ENCODE measurements around the gene BIRC3.
"Not testable (repeated sequence)": the region's sequence is repeated elsewhere in the genome, so short reads cannot be mapped to it uniquely, and the experiment has no call there.

BIRC3 gene

DNA sequence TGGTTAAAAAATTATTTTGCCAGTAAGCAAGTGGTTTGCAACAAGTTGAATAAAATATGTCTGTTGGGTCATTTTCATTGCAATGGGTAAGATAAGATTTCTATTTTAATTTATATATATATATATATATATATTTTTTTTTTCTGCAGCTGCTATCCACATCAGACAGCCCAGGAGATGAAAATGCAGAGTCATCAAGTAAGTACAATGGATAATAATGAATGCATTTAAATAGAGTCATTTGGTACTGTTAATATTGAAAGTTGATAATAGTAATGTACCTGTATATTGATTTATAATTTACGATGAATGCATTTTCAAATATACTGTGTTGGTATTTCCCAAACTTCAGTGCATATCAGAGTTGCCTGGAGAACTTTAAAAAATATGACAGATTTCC is 11.5 kb downstream of the BIRC3 start:
- DNase-seq = no peak

DNA sequence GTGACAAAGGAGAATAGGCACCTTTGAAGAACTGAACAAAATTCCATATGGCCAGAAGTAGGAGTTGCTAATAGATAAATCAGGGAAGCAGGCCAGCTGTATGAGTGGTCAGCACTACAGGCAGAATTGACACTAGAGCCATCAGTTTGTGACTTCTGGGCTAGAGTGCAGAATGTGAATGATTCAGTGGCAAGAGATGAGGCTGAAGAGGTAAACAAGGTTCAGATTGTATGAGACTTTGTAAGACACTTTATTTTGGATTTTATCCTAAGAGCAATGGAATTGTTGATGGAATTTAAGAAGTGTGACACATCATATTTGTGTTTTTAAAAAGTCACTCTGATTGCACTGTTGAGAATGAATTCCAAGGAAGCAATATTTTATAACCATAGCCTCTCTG is 12.9 kb downstream of the BIRC3 start:
- DNase-seq = no peak

DNA sequence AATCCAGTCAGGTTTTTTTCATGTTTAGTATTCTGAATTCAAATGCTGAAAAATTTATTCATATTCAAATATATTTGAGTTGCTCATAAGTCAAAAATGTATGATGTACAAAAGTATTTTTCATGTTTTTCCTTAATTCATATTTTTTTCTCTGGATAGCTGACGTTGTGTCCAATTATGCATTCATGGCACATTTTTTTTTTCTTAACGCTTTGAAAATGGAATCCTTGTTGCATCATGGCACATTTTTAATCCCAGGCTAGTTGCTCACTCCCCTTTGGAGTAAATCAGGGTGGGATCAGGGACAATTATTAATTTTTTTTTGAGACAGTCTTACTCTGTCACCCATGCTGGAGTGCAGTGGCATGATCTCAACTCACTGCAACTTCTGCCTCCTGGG is 14.1 kb downstream of the BIRC3 start:
- no peak for DNase-seq

DNA sequence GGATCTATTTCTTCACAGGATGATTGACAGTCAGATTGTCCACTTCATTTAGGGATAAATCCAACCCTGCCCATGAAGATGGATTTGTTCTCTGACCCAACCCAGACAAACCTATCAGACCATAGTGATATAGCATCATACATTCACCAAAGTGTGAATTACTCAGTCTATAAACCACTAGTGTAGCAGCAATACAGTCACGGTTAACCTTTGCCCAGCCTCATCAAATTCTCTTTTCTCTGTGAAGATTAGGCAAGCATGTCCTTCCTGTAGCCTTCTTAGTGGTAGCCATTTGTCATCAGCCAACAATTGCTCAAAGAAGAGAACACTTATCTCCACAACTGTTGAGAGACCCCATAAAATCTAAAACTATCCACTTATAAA is 15.3 kb downstream of the BIRC3 start:
- DNase-seq = no peak

DNA sequence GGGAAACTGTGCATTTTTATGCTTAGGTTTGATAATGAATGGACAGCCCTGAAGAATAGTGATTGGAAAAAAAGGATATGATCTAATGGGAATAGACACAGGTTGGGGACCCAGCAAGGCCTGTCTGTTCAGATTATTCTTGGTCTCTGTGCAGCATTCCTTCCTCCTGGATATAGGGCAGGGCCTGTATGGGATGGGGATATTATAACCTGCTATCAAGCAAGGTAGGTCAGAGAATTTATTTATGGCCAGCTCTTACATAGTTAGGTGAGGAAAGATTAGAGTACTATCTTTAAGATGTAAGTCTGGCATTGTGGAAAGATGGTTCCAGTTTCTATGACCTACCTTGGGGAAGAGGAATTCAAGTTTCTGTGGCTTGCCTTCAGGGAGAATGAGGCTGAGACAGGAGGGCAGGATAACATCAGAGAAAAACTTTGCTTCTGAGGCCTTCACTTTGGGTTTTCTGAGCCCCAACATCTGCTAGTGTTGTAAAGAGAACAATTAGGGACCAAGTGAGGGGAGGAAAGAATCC is 21.3 kb downstream of the BIRC3 start:
- no peak for DNase-seq

DNA sequence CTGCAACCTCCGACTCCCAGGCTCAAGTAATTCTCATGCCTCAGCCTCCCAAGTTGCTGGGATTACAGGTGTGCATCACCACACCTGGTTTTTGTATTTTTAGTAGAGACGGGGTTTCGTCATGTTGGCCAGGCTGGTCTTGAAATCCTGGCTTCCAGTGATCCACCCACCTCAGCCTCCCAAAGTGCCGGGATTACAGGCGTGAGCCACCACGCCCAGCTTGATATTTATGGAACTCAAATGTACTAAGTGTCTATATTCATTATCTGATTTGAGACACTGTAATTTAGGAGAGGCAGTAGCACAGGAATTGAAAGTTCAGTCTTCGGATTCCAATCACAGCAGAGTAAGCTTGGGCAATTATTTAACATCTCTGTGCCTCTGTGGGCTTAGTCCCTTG is 24.0 kb downstream of the BIRC3 start:
- DNase-seq = not testable (repeated sequence)

DNA sequence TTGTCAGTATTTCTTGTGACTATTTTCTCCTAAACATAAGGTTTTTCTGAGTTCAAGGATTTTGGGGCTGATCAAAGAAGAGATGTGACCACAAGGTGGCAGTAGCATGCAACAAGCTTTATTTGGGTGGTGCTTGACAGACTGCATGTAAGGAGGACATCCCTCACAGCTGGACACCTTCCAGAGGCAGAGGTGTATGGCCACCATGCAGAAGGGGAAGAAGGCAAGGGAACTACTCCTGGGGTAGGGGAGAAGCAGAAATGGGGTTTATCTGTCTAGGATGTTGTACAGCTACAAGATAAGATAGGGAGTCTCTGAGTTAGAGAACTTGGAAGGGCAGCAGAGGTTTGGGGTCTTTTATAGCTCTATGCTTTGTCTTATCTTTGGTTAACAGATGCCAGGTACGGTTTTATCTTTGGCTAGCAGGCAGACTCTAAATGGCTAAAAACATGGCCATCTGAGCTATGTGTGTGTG is 24.6 kb downstream of the BIRC3 start:
- DNase-seq = peak; percentile 59

DNA sequence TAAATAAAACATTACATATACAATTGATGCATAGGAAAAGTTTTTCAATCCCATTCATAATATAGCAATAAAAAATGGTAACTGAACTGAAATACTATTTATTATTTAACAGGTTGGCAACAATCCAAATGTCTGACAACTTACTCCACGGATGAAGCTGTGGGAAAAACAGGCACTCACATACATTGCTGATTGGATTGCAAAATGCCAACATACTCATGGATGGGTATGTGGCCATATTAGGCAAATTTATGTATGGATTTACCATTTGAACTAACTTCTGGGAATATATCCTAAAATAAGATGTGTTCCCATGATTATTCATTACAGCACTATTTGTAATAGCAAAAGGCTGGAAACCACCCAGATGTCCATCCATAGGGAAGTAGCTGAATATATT is 26.5 kb downstream of the BIRC3 start:
- no peak for DNase-seq

DNA sequence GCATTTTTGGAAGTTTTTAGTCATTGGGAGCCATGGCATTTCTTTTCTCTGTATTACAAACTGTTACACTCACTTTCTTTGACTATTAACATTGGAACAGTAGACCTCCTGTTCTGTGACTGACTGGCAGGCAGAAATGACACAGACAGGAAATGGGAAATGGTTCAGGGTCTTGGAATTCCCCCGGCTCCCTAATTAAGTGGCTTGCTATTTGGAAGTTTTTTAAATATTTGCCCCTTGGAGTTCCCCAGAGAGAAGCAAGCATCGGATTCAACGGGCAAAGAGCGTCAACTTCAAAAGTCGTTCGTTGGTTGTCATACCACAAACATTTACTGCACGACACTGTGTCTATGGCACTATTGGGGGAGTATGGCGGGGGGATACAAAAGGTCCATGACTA is 28.6 kb downstream of the BIRC3 start:
- DNase-seq = no peak

DNA sequence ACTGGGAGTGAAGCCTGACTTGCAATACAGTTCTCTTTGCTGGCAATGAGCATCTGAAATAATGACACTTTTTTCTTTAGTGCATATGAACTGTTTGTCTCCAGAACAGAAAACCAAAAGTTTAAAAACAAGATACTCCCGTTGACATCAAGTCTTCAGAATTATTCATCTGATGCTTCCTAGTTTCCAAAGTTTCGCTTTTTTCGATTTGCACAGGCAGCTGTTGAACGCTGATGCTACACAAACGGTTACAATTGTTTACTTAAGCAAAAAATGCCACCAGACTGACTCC is 29.1 kb downstream of the BIRC3 start:
- DNase-seq = no peak

DNA sequence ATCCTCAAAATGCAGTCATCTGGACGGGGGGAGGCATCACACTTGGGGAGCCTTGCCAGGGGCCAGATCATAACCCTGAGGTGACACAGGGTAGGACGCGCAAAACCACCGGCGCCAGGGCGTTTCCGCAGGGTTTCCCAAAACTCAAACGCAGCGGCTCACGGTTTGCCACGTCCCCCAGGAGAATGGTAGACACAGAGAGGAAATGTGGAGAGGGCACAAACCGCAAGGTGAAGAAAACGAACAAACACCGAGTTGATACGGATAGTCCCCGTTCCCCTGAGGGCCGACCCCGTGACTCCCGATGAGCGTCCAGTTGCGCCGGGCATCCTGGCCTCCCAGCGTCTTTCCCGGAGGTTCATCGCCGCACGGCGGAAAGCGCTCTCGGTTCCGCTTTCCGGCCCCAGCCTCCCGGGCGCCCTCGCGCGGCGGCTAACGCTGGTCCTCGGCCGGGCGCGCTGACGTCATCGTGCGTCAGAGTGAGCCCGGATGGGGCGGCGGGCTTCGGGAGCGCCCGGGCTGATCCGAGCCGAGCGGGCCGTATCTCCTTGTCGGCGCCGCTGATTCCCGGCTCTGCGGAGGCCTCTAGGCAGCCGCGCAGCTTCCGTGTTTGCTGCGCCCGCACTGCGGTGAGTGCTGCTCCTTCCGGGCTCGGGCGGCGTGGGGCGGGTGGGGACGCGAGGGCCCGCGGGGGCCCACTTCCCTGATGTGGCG is 29.6 kb downstream of the BIRC3 start, which contains the start of gene BIRC2:
Gene BIRC2, plus strand, starts transcription at position 467 of the 714 bp plus-strand sequence. CDS start 2,641 bp downstream, outside the sequence.
- DNase-seq = peak; percentile 93

DNA sequence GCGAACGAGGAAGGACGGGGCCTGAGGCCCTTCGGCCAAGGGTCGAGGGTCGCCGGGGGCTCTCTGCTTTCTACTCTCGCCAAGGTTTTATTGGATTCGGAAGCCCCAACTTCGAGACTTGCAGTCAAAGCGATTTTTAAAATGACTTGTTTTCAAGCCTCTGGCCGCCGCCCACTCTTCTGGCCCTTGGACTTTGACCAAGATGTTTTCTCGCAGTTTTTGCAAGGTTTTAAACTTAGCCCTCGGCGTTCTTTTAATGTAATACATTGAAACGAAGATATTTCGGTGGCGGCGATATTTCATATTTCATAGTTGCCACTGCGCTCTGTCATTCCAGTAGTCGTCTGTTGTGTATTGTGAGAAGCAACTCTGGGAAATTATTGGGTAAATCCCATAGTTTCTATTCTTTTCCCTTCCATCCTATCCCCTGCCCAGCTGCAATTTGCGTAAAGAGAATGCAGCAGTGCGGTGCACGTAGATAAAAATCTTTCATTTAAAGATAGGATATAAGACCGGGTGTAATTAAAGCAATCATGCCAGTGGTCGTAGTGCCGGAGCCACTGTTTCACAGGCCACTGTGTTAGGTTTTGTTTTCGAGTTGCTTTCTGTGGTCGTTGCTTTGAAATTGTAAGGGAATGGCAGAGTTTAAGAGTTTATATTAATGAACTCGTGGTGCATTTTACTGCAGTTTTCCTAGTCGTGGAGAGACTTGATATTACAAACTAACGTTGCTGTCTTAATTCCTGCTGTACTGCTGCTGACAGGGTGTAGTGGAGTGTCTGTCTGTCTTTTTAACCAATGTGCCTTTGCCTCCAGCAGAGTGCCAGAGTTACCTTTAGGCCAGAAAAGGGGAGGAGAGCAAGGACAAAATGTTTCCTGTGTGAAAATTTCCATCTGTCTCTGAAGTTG is 30.4 kb downstream of the BIRC3 start:
- DNase-seq = no peak

DNA sequence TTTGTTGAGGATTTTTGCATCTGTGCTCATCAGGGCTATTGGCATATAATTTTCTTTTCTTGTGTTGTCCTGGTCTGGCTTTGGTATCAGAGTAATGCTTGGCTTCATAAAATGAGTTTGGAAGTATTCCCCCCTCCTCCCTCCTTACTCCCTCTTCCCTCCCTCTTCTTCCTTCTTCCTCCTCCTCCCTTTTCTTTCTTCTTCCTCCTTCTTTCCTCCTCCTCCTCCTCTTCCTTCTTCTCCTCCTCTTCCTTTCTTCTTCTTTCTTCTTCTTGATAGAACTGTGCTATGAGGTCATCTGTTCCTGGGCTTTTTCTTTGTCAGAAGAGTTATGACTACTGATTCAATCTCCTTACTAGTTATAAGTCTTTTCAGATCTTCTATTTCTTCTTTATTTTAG is 39.8 kb downstream of the BIRC3 start:
- no peak for DNase-seq

DNA sequence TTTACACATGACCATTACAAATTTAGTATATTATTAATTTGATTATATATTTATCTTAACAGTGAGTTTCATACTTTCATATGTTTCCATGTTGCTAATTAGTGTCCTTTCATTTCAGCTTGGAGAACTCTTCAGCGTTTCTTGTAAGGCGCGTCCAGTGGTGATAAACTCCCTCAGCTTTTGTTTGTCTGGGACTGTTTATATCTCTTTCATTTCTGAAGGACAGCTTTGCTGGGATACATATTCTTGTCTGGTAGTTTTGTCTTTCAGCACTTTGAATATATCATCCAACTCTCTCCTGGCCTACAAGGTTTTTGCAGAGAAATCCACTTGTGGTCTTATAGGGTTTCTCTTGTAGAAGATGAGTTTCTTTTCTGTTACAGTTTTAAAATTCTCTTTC is 42.1 kb downstream of the BIRC3 start:
- DNase-seq = no peak

DNA sequence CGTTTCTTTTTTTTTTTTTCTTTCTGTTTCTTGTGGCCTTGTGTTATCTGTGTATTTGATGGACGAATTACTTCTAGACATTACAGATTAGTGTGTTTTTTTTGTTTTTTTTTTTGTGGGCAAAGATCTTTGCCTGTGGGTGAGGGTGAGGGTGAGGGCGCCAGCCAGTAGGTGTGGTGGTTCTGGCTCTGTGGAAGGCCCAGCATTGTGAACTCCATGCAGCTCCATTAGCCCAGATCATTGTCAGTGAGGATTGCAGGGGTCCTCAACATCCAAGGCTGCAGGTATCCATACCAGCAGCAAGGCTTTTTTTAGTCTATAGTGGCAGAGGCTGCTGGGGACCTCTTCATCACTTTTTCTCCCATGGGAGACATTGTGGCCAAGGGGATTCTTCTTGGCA is 43.4 kb downstream of the BIRC3 start:
- no peak for DNase-seq

DNA sequence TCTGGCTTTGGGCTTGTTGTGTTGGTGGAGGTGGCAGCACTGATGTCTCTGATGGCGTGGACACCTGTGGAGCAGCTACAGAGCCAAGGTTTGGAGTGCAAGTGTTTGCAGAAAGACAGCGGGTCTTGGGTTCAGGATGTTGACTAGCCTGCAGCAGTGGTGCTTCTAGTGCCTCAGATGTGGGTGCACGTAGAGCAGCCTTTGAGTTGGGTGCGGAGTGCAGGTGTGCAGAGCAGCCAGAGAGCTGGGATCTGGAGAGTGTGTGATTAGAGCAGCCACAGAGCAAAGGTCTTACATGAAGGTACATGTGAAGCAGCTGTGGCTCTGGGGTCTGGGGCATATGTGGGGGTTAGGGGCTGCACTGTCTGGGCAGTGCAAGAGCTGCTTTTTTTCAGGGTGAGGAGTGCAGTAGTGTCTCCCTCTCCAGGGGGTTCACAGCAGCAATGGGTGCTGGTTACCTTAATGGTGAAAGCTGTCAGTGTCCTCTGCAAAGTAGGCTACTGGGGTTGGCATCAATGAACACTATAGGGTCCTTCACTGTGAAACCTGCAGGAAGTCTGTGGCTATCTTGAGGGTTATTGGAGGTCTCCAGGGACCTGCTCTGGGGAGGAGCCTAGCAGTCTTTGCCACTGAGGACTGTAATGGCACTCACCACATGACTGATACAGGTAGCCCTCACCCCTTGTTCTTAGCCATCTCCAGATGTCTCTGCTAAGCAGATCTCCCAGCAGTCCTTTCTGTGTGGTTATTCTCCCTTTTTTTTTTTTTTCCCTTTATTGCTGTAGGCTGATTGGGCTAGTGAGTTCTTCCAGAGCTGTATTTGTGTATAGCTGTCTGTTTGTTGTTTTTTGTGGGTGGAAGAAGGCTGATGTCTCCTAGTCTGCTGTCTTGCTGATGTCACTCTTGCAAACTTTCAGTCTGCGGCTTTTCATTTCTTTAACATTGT is 44.1 kb downstream of the BIRC3 start:
- no peak for DNase-seq

DNA sequence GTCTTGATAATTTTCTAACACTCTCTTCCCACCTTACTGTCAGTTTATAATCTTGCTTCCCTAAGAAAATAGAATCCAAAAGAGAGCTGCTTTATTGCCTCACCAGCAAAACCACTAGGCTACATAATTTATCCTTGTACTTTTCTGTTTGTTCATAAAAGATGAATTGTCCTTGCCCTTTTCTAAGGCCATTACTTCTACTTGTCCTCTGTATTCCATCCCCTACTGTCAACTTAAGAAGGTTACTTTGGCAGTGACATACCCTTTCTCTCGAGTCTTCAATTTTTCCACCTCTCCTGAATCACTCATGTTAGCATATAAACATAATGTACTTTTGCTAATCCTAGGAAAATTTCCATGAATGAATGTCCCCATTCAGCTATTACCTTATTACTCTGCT is 47.7 kb downstream of the BIRC3 start:
- no peak for DNase-seq

DNA sequence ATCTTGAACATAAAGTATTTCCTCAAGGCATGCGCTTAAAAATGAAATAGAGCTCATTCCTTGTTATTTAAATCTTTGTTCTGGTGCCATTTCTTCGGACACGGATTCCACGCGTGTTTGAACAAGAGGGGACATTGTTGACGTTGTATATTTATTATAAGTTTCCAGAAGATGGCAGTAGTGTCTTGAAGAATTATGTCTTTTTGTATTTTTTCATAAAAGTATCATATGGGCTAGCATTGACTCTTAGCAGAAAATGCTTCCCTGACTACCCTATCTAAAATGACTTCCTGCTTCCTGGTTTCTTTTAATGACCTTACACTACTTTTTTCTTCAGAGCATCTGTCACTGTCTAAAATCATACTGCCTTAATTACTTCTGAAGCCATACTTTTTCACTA is 50.1 kb downstream of the BIRC3 start:
- no peak for DNase-seq

DNA sequence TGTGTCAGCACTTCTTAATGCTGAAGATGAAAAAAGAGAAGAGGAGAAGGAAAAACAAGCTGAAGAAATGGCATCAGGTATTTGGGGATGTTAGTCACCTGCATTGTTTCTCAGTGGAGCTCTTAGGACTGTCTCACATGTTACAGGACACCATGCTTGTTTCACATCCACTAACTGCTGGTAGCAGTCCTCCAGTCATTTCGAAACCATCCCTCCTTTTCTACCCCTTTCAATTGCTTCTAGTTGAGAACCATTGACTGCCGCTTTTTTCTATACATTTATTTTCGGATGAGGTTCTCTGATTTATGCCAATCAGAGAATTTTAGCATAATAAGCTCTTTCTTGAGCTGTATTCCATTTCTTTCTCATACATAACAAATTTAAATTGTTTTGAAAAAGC is 51.2 kb downstream of the BIRC3 start:
- DNase-seq = no peak

DNA sequence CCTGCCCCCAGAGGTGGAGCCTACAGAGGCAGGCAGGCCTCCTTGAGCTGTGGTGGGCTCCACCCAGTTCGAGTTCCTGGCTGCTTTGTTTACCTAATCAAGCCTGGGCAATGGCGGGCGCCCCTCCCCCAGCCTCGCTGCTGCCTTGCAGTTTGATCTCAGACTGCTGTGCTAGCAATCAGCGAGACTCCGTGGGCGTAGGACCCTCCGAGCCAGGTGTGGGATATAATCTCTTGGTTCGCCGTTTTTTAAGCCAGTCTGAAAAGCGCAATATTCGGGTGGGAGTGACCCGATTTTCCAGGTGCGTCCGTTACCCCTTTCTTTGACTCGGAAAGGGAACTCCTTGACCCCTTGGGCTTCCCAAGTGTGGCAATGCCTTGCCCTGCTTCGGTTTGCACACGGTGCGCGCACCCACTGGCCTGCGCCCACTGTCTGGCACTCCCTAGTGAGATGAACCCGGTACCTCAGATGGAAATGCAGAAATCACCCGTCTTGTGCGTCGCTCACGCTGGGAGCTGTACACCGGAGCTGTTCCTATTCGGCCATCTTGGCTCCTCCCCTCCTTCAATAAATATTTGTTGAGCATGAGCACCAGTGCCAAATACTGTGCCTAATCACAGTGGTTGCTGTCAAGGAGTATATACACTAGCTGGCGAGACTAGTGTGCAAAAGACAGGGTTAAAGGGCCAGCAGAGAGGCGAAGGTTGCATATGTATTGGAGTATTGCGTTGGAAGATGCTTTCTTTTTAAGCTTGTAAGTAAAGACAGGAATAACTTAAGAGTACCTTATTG is 57.5 kb downstream of the BIRC3 start:
- DNase-seq = not testable (repeated sequence)

DNA sequence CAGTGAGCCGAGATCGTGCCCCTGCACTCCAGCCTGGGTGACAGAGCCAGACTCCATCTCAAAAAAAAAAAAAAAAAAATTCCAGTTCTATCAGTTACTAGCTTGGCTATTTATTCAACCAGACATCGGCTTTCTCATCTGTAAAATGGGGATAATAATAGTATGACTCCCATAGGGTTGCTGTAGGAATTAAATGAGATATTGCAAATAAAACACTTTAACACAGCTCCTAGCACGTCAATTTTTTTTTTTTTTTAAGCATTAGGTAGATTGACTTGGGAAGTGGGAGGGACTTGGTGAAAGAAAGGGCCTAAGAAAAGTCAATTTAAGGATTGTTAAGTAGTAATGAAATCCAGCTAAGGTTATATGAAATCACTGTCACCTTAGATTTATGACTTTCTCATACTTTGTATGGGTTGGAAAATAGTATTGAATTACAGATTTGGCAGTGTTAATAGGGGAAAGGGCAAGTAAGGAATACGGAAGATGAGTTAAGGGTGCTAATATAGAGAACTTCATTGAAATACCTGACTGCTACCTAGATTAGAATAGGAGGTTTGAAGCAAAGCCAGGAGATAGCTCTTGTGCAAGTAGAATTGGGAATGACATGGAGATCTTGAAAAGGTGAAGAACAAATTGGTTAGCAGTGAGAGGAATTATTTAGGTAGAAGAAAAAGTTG is 58.6 kb downstream of the BIRC3 start:
- no peak for DNase-seq

DNA sequence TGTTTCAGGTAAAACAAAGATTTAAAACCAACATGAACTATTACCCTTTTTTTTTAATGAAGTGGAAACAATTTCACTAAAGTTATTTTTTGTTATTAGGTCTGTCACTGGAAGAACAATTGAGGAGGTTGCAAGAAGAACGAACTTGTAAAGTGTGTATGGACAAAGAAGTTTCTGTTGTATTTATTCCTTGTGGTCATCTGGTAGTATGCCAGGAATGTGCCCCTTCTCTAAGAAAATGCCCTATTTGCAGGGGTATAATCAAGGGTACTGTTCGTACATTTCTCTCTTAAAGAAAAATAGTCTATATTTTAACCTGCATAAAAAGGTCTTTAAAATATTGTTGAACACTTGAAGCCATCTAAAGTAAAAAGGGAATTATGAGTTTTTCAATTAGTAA is 60.6 kb downstream of the BIRC3 start:
- no peak for DNase-seq

Data from NCI-H510A (cell line).